IMR-90 (cell line): ENCODE data around the gene KLHL8. TPM values are rescaled to one million over a fixed set of nuclear protein-coding genes. Genes with fewer than 3 reads are reported as not detected.
A peak's percentile ranks its signal among the peaks of the same experiment; 100 is the strongest.

Experiments
- ATAC-seq: fragments of 200-7000 bp; cut with Tn5 transposase; 2 replicates; pipeline ENCODE4 v1.9.1; 2020; ENCODE audit warnings: low read depth, mild to moderate bottlenecking, moderate library complexity
- BruUV-seq: library from RNA; stranded (reverse); fragments of 400-500 nt; replicated peaks from 2 replicates; lab custom pipeline; 2021; lab: Mats Ljungman, UMichigan
- CTCF ChIA-PET: fragments of 300-600 bp; formaldehyde crosslinking; extraction: SDS; loops from one replicate; lab custom pipeline; 2021; ENCODE audit warnings: antibody characterized with exemption; lab: Yijun Ruan, JAX
- POLR2A ChIA-PET: fragments of 300-600 bp; sonication (Branson Sonifier 250); formaldehyde crosslinking; loops from one replicate; lab custom pipeline; 2022; ENCODE audit warnings: antibody characterized with exemption; ENCODE audit not compliant: unreplicated experiment; lab: Charles Lee
- DNase-seq: peaks from one replicate; pipeline ENCODE4 v3.0.0; 2013
- H2AFZ ChIP-seq: replicated peaks from 2 replicates; pipeline ENCODE3; 2013; ENCODE audit warnings: low read length, mild to moderate bottlenecking; ENCODE audit not compliant: poor library complexity
- H2AK5ac ChIP-seq: 2 replicates; pipeline ENCODE4 v1.6.1; 2013; ENCODE audit warnings: low read depth, low read length, inconsistent platforms
- H2AK9ac ChIP-seq: replicated peaks from 2 replicates; pipeline ENCODE3; 2013; ENCODE audit warnings: mild to moderate bottlenecking, low read depth, low read length, moderate library complexity; ENCODE audit not compliant: poor library complexity
- H2BK120ac ChIP-seq: 2 replicates; pipeline ENCODE4 v1.6.1; 2013; ENCODE audit warnings: low read depth, low read length, inconsistent platforms
- H2BK15ac ChIP-seq: 3 replicates; pipeline ENCODE4 v1.6.1; 2013; ENCODE audit warnings: low read depth, low read length, inconsistent platforms
- H2BK20ac ChIP-seq: 2 replicates; pipeline ENCODE4 v1.6.1; 2013; ENCODE audit warnings: low read depth, mild to moderate bottlenecking, inconsistent platforms, low read length, moderate library complexity
- H2BK5ac ChIP-seq: 2 replicates; pipeline ENCODE4 v1.6.1; 2013; ENCODE audit warnings: mild to moderate bottlenecking, low read depth, low read length, inconsistent platforms; ENCODE audit not compliant: poor library complexity, severe bottlenecking
- H3K14ac ChIP-seq: replicated peaks from 2 replicates; pipeline ENCODE4 v1.6.1; 2013; ENCODE audit warnings: low read depth, low read length, inconsistent platforms
- H3K18ac ChIP-seq: 2 replicates; pipeline ENCODE4 v1.6.1; 2013; ENCODE audit warnings: low read depth, low read length, control low read depth
- H3K23ac ChIP-seq: 2 replicates; pipeline ENCODE4 v1.6.1; 2013; ENCODE audit warnings: low read depth, low read length, inconsistent platforms
- H3K27ac ChIP-seq: 2 replicates; pipeline ENCODE4 v1.5.1; 2013; ENCODE audit warnings: mild to moderate bottlenecking, control low read depth, low read length; ENCODE audit not compliant: insufficient read depth
- H3K27me3 ChIP-seq: 2 replicates; pipeline ENCODE4 v1.6.1; 2013; ENCODE audit warnings: low read length; ENCODE audit not compliant: control insufficient read depth, insufficient read depth
- H3K36me3 ChIP-seq: 2 replicates; pipeline ENCODE4 v1.6.1; 2013; ENCODE audit warnings: low read length, mixed read lengths; ENCODE audit not compliant: control insufficient read depth, insufficient read depth
- H3K4ac ChIP-seq: 2 replicates; pipeline ENCODE4 v1.6.1; 2013; ENCODE audit warnings: low read depth, low read length, inconsistent platforms
- H3K4me1 ChIP-seq: 2 replicates; pipeline ENCODE4 v1.6.1; 2013; ENCODE audit warnings: low read length, mixed read lengths; ENCODE audit not compliant: control insufficient read depth, insufficient read depth
- H3K4me2 ChIP-seq: 2 replicates; pipeline ENCODE4 v1.6.1; 2013; ENCODE audit warnings: low read depth, mild to moderate bottlenecking, control low read depth, low read length, moderate library complexity
- H3K4me3 ChIP-seq: 2 replicates; pipeline ENCODE4 v1.5.1; 2013; ENCODE audit warnings: low read depth, mild to moderate bottlenecking, control low read depth, low read length, moderate library complexity; ENCODE audit not compliant: insufficient read depth
- H3K56ac ChIP-seq: 2 replicates; pipeline ENCODE4 v1.6.1; 2013; ENCODE audit warnings: low read length, inconsistent platforms; ENCODE audit not compliant: insufficient read depth; ENCODE audit errors: extremely low read depth
- H3K79me1 ChIP-seq, 2 experiments: 2 replicates each; pipeline ENCODE4 v1.6.1; 2013; ENCODE audit warnings: low read length in 2 of 2, inconsistent platforms in 1 of 2, low read depth in 1 of 2
- H3K9ac ChIP-seq: 2 replicates; pipeline ENCODE4 v1.6.1; 2013; ENCODE audit warnings: low read depth, low read length, control low read depth
- H3K9me1 ChIP-seq: 2 replicates; pipeline ENCODE4 v1.6.1; 2013; ENCODE audit warnings: low read length, inconsistent platforms; ENCODE audit not compliant: insufficient read depth
- H3K9me3 ChIP-seq: 2 replicates; pipeline ENCODE4 v1.6.1; 2013; ENCODE audit warnings: low read length; ENCODE audit not compliant: control insufficient read depth, insufficient read depth
- H4K20me1 ChIP-seq: 2 replicates; pipeline ENCODE4 v1.6.1; 2013; ENCODE audit warnings: low read length, inconsistent platforms; ENCODE audit not compliant: insufficient read depth
- H4K5ac ChIP-seq: 2 replicates; pipeline ENCODE4 v1.6.1; 2013; ENCODE audit warnings: mild to moderate bottlenecking, low read depth, low read length, control low read depth
- H4K8ac ChIP-seq, 2 experiments: 2 replicates each; pipeline ENCODE4 v1.6.1; 2013; ENCODE audit warnings: low read depth in 2 of 2, low read length in 2 of 2, control low read depth in 1 of 2, inconsistent platforms in 1 of 2
- H4K91ac ChIP-seq: 2 replicates; pipeline ENCODE4 v1.6.1; 2013; ENCODE audit warnings: low read depth, low read length, inconsistent platforms; ENCODE audit not compliant: insufficient read depth
- CEBPB ChIP-seq: IDR thresholded peaks from 2 replicates; pipeline ENCODE4 v1.6.1; 2012; ENCODE audit warnings: low read depth, low read length, improper control_type of control experiment
- CHD1 ChIP-seq: IDR thresholded peaks from 2 replicates; pipeline ENCODE4 v1.6.1; 2012; ENCODE audit warnings: low read depth, low read length, improper control_type of control experiment
- CTCF ChIP-seq: conservative IDR thresholded peaks from 2 replicates; pipeline ENCODE4 v1.5.1; 2012; ENCODE audit warnings: mild to moderate bottlenecking, low read depth, low read length, improper control_type of control experiment
- MAFK ChIP-seq: IDR thresholded peaks from 2 replicates; pipeline ENCODE4 v1.6.1; 2012; ENCODE audit warnings: low read depth, low read length, improper control_type of control experiment
- MAZ ChIP-seq: IDR thresholded peaks from 2 replicates; pipeline ENCODE4 v1.6.1; 2012; ENCODE audit warnings: low read depth, mild to moderate bottlenecking, low read length, improper control_type of control experiment, moderate library complexity, borderline replicate concordance
- MXI1 ChIP-seq: IDR thresholded peaks from 2 replicates; pipeline ENCODE4 v1.6.1; 2012; ENCODE audit warnings: low read depth, mild to moderate bottlenecking, low read length, moderate library complexity, borderline replicate concordance
- NFE2L2 ChIP-seq: fragments of 150-350 bp; IDR thresholded peaks from 2 replicates; pipeline ENCODE4 v1.6.1; 2016; ENCODE audit warnings: low read depth, mild to moderate bottlenecking, low read length
- POLR2A ChIP-seq: IDR thresholded peaks from 2 replicates; pipeline ENCODE4 v1.6.1; 2012; ENCODE audit warnings: mild to moderate bottlenecking, low read depth, low read length
- RAD21 ChIP-seq: IDR thresholded peaks from 2 replicates; pipeline ENCODE4 v1.6.1; 2012; ENCODE audit warnings: low read length, improper control_type of control experiment
- RCOR1 ChIP-seq: IDR thresholded peaks from 2 replicates; pipeline ENCODE4 v1.6.1; 2012; ENCODE audit warnings: mild to moderate bottlenecking, low read length, improper control_type of control experiment; ENCODE audit not compliant: insufficient replicate concordance
- RFX5 ChIP-seq: IDR thresholded peaks from 2 replicates; pipeline ENCODE4 v1.8.0; 2012; ENCODE audit warnings: low read depth, mild to moderate bottlenecking, low read length, moderate library complexity
- WGBS, 2 experiments: methylation state at CpG; one replicate each; pipeline versions ENCODE4 v1.1.5 to v1.1.7; 2013; ENCODE audit warnings: missing lambda C conversion rate in 2 of 2; ENCODE audit not compliant: insufficient read length in 1 of 2; ENCODE audit errors: extremely low coverage in 2 of 2; 5-methylcytosine and 5-hydroxymethylcytosine counted together
- dilution Hi-C: fragments of 300-500 bp; cut with HindIII; formaldehyde crosslinking; loops from one replicate; pipeline ENCODE4 v1.14.3; 2018; ENCODE audit warnings: low sequenced_read_pairs; ENCODE audit not compliant: unreplicated experiment
- in situ Hi-C: fragments of 300-500 bp; cut with MboI; formaldehyde crosslinking; loops from 3 replicates; pipeline ENCODE4 v1.14.3; 2019; ENCODE audit warnings: low sequenced_read_pairs, inconsistent platforms, mixed read lengths
- intact Hi-C: fragments of 100-400 bp; cut with micrococcal nuclease; formaldehyde crosslinking; loops from 2 replicates; pipeline ENCODE4 v1.10.0; 2022
- polyA plus RNA-seq, 3 experiments: library from polyadenylated mRNA; depleted of rRNA; stranded (reverse); fragments of >200 nt; gene quantifications; 2 replicates each; pipeline ENCODE4 v1.2.3, GENCODE V29; 2012; ENCODE audit warnings: low replicate concordance in 1 of 3
- total RNA-seq: library from RNA; depleted of rRNA; stranded (reverse); fragments of >200 nt; gene quantifications from 2 replicates; pipeline ENCODE4 v1.2.3, GENCODE V29; 2012
- TF ChIP-seq, protein P1 (sequence below): fragments of 150-350 bp; IDR thresholded peaks from 2 replicates; pipeline ENCODE4 v1.6.1; 2016; ENCODE audit warnings: low read depth, mild to moderate bottlenecking, low read length, moderate library complexity, borderline replicate concordance
- TF ChIP-seq, protein P2 (sequence below): fragments of 150-350 bp; IDR thresholded peaks from 2 replicates; pipeline ENCODE4 v1.6.1; 2017; ENCODE audit warnings: mild to moderate bottlenecking, antibody characterized with exemption, low read length, low read depth

Gene KLHL8
- total and polyA plus RNA-seq, 2 of the 4 experiments (the other 2 are of a cell fraction) = 3.1 to 9.5 TPM

DNA sequence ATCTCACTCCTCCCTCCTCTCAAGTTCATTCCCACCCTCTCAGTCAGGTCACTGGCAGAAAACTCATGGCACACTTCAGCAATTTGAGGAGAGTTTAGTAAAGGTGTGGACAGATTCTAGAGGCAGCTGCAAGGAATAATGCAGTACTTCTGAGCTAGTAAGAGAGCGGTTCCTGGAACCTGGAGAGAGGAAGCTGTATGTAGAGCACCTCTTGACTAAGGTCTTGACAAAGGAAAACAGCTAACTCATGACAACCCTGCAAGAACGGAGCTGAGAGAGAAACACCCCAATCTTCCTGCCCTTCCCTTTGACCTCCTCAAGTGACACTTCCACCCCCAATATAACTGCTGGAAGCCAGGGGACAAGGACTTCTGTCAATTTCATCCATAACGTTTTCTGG is 9.6 kb upstream of the KLHL8 start:
- H2AK5ac ChIP-seq = no peak overlapping the region
- no peak for ATAC-seq
- DNase-seq = no peak
- H4K8ac ChIP-seq = no peak overlapping the region
- WGBS, 2 experiments = 80% methylated on average over 1 of the region's 3 CpGs; no CpG with 5 or more reads in 1 of the 2 experiments
- H3K27ac ChIP-seq = no peak overlapping the region
- H4K5ac ChIP-seq = no peak overlapping the region
- H3K9me1 ChIP-seq = peaks cover 2% of the 10 kb centered on the region; the same call in 1 of the 2 replicates
- H2BK5ac ChIP-seq = no peak overlapping the region
- H3K14ac ChIP-seq = peak overlapping the region; percentile 48; the same call in 1 of the 2 replicates
- POLR2A ChIA-PET = no interaction called here
- no peak overlapping the region for H4K91ac ChIP-seq
- no peak overlapping the region for H2BK20ac ChIP-seq
- no peaks in the 10 kb centered on the region for H3K9me3 ChIP-seq
- H3K4ac ChIP-seq = no peak overlapping the region
- H3K4me3 ChIP-seq = no peak overlapping the region
- TF ChIP-seq CTCF = no peak
- TF ChIP-seq RFX5 = no peak
- TF ChIP-seq POLR2A = no peak
- no peak for TF ChIP-seq MAFK
- TF ChIP-seq, protein P1, sequence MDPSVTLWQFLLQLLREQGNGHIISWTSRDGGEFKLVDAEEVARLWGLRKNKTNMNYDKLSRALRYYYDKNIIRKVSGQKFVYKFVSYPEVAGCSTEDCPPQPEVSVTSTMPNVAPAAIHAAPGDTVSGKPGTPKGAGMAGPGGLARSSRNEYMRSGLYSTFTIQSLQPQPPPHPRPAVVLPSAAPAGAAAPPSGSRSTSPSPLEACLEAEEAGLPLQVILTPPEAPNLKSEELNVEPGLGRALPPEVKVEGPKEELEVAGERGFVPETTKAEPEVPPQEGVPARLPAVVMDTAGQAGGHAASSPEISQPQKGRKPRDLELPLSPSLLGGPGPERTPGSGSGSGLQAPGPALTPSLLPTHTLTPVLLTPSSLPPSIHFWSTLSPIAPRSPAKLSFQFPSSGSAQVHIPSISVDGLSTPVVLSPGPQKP = no peak
- TF ChIP-seq, protein P2, sequence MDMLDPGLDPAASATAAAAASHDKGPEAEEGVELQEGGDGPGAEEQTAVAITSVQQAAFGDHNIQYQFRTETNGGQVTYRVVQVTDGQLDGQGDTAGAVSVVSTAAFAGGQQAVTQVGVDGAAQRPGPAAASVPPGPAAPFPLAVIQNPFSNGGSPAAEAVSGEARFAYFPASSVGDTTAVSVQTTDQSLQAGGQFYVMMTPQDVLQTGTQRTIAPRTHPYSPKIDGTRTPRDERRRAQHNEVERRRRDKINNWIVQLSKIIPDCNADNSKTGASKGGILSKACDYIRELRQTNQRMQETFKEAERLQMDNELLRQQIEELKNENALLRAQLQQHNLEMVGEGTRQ = no peak
- no peak for TF ChIP-seq RAD21
- no peak for TF ChIP-seq RCOR1
- no peak for TF ChIP-seq NFE2L2
- no peak for TF ChIP-seq CHD1
- TF ChIP-seq CEBPB = no peak
- TF ChIP-seq MAZ = no peak
- no peak for TF ChIP-seq MXI1
- in situ Hi-C loops = loop anchor here (5.0 to 25.0 kb wide), 2 partner anchors 308 to 718 kb away; no protein-coding TSS in a partner anchor
- H3K4me2 ChIP-seq = no peak overlapping the region
- H2AK9ac ChIP-seq = no peak overlapping the region
- H2BK15ac ChIP-seq = no peak overlapping the region
- H3K36me3 ChIP-seq = no peaks in the 10 kb centered on the region
- no peak overlapping the region for H2BK120ac ChIP-seq
- intact Hi-C loops = no loop called here
- CTCF ChIA-PET = interaction anchor here (0.7 kb wide), 1 partner anchor 10 kb away, joined by 3 read pairs; the partner anchor contains the start of gene KLHL8
- H3K79me1 ChIP-seq = no peaks in the 10 kb centered on the region
- peak overlapping the region; percentile 28 for H2AFZ ChIP-seq
- H3K18ac ChIP-seq = no peak overlapping the region
- H4K20me1 ChIP-seq = no peaks in the 10 kb centered on the region
- dilution Hi-C loops = no loop called here
- no peak overlapping the region for H3K56ac ChIP-seq
- no TSS peak for BruUV-seq
- no peak overlapping the region for H3K23ac ChIP-seq
- H3K4me1 ChIP-seq = peaks cover 3% of the 10 kb centered on the region; the same call in 1 of the 2 replicates
- no peaks in the 10 kb centered on the region for H3K27me3 ChIP-seq
- H3K9ac ChIP-seq = no peak overlapping the region
